H9 (cell line): Measurements from ENCODE around the gene QRICH2. TPM values are rescaled to one million over a fixed set of nuclear protein-coding genes. Genes with fewer than 3 reads are reported as not detected.

Experiments
- DNase-seq: peaks from one replicate; pipeline ENCODE4 v3.0.0-alpha.2; 2017
- H2AFZ ChIP-seq: one replicate; pipeline ENCODE4 v1.6.1; 2013; ENCODE audit warnings: mild to moderate bottlenecking, low read length, control low read depth, moderate library complexity
- H2AK5ac ChIP-seq: 2 replicates; pipeline ENCODE4 v1.6.1; 2013; ENCODE audit warnings: low read length, control low read depth, mixed read lengths; ENCODE audit not compliant: insufficient read length
- H2BK120ac ChIP-seq: one replicate; pipeline ENCODE4 v1.6.1; 2013; ENCODE audit warnings: low read depth, mild to moderate bottlenecking, low read length, control low read depth, inconsistent platforms; ENCODE audit not compliant: poor library complexity, severe bottlenecking
- H2BK12ac ChIP-seq: 2 replicates; pipeline ENCODE4 v1.6.1; 2013; ENCODE audit warnings: low read length, control low read depth, mixed read lengths, low read depth; ENCODE audit not compliant: insufficient read length
- H2BK15ac ChIP-seq: 2 replicates; pipeline ENCODE4 v1.6.1; 2013; ENCODE audit warnings: low read depth, low read length, control low read depth
- H2BK20ac ChIP-seq: one replicate; pipeline ENCODE4 v1.6.1; 2013; ENCODE audit warnings: low read depth, mild to moderate bottlenecking, low read length, control low read depth, inconsistent platforms; ENCODE audit not compliant: poor library complexity, severe bottlenecking
- H2BK5ac ChIP-seq: 2 replicates; pipeline ENCODE4 v1.6.1; 2013; ENCODE audit warnings: low read length, control low read depth, mixed read lengths; ENCODE audit not compliant: insufficient read length
- H3K14ac ChIP-seq: 2 replicates; pipeline ENCODE4 v1.6.1; 2013; ENCODE audit warnings: low read length, control low read depth; ENCODE audit not compliant: insufficient read depth
- H3K18ac ChIP-seq: 2 replicates; pipeline ENCODE4 v1.6.1; 2013; ENCODE audit warnings: low read depth, mild to moderate bottlenecking, mixed read lengths, low read length, control low read depth; ENCODE audit not compliant: insufficient read length
- H3K23ac ChIP-seq: 2 replicates; pipeline ENCODE4 v1.6.1; 2013; ENCODE audit warnings: low read length, control low read depth, mixed read lengths, low read depth; ENCODE audit not compliant: insufficient read length
- H3K23me2 ChIP-seq: 2 replicates; pipeline ENCODE4 v1.6.1; 2013; ENCODE audit warnings: low read depth, mild to moderate bottlenecking, mixed read lengths, low read length, control low read depth; ENCODE audit not compliant: insufficient read length, poor library complexity, severe bottlenecking
- H3K27ac ChIP-seq: 2 replicates; pipeline ENCODE4 v1.5.1; 2013; ENCODE audit warnings: low read length, control low read depth, mixed read lengths, low read depth; ENCODE audit not compliant: insufficient read length
- H3K27me3 ChIP-seq: 2 replicates; pipeline ENCODE4 v1.6.1; 2013; ENCODE audit warnings: low read length, control low read depth, inconsistent platforms; ENCODE audit not compliant: insufficient read depth
- H3K4ac ChIP-seq: 2 replicates; pipeline ENCODE4 v1.6.1; 2013; ENCODE audit warnings: low read depth, mild to moderate bottlenecking, control low read depth, inconsistent platforms, low read length, moderate library complexity
- H3K4me1 ChIP-seq: 2 replicates; pipeline ENCODE4 v1.6.1; 2013; ENCODE audit warnings: low read length, control low read depth, inconsistent platforms; ENCODE audit not compliant: insufficient read depth
- H3K4me2 ChIP-seq: 2 replicates; pipeline ENCODE4 v1.6.1; 2013; ENCODE audit warnings: low read length, control low read depth, mixed read lengths; ENCODE audit not compliant: insufficient read length, insufficient read depth
- H3K56ac ChIP-seq: 2 replicates; pipeline ENCODE4 v1.6.1; 2013; ENCODE audit warnings: low read depth, mild to moderate bottlenecking, mixed read lengths, low read length, control low read depth; ENCODE audit not compliant: insufficient read length
- H3K79me1 ChIP-seq: 2 replicates; pipeline ENCODE4 v1.6.1; 2013; ENCODE audit warnings: low read depth, mild to moderate bottlenecking, moderate library complexity, low read length, control low read depth, inconsistent platforms; ENCODE audit not compliant: insufficient read depth, poor library complexity, severe bottlenecking
- H3K79me2 ChIP-seq: 2 replicates; pipeline ENCODE4 v1.6.1; 2013; ENCODE audit warnings: low read length, control low read depth, inconsistent platforms; ENCODE audit not compliant: insufficient read depth
- H3K9ac ChIP-seq: 2 replicates; pipeline ENCODE4 v1.6.1; 2013; ENCODE audit warnings: low read length, control low read depth, mixed read lengths; ENCODE audit not compliant: insufficient read length; ENCODE audit errors: extremely low read depth
- H3K9me3 ChIP-seq: one replicate; pipeline ENCODE4 v1.6.1; 2013; ENCODE audit warnings: low read depth, low read length, inconsistent platforms; ENCODE audit not compliant: control insufficient read depth
- H3T11ph ChIP-seq: one replicate; pipeline ENCODE4 v1.6.1; 2013; ENCODE audit warnings: mild to moderate bottlenecking, low read length, control low read depth, inconsistent platforms
- H4K20me1 ChIP-seq: one replicate; pipeline ENCODE4 v1.6.1; 2013; ENCODE audit not compliant: control insufficient read depth, insufficient read length, insufficient read depth
- H4K5ac ChIP-seq: 2 replicates; pipeline ENCODE4 v1.6.1; 2013; ENCODE audit warnings: low read depth, mild to moderate bottlenecking, mixed read lengths, low read length, control low read depth; ENCODE audit not compliant: insufficient read length
- H4K8ac ChIP-seq: replicated peaks from 2 replicates; pipeline ENCODE4 v1.6.1; 2013; ENCODE audit warnings: low read length, control low read depth, mixed read lengths, low read depth; ENCODE audit not compliant: insufficient read length
- H4K91ac ChIP-seq: 2 replicates; pipeline ENCODE4 v1.6.1; 2013; ENCODE audit warnings: low read depth, mild to moderate bottlenecking, moderate library complexity, mixed read lengths, low read length, control low read depth; ENCODE audit not compliant: insufficient read length
- H3K27ac Mint-ChIP-seq, 3 experiments: 2 replicates in 2 of 3; 3 replicates in 1 of 3; pipeline ENCODE4 v1.8.0; 2020 to 2021; ENCODE audit warnings: mixed read lengths in 3 of 3, mild to moderate bottlenecking in 1 of 3, moderate library complexity in 1 of 3
- H3K27me3 Mint-ChIP-seq: 2 replicates; pipeline ENCODE4 v1.8.0; 2021; ENCODE audit warnings: low read depth, mild to moderate bottlenecking, moderate library complexity, mixed read lengths
- H3K36me3 Mint-ChIP-seq, 3 experiments: 2 replicates in 2 of 3; 3 replicates in 1 of 3; pipeline ENCODE4 v1.8.0; 2020 to 2021; ENCODE audit warnings: low read depth in 3 of 3, mixed read lengths in 3 of 3; ENCODE audit not compliant: insufficient read depth in 1 of 3
- H3K4me1 Mint-ChIP-seq, 2 experiments: 2 replicates each; pipeline ENCODE4 v1.8.0; 2020; ENCODE audit warnings: mixed read lengths in 2 of 2
- H3K4me3 Mint-ChIP-seq, 2 experiments: 2 replicates in 1 of 2; 3 replicates in 1 of 2; pipeline ENCODE4 v1.8.0; 2020 to 2021; ENCODE audit warnings: mild to moderate bottlenecking in 2 of 2, mixed read lengths in 2 of 2, moderate library complexity in 1 of 2
- H3K9me3 Mint-ChIP-seq, 2 experiments: 2 replicates in 1 of 2; 3 replicates in 1 of 2; pipeline ENCODE4 v1.8.0; 2020; ENCODE audit warnings: mild to moderate bottlenecking in 2 of 2, mixed read lengths in 2 of 2, moderate library complexity in 1 of 2
- WGBS: extraction: QIAGEN DNeasy Blood & Tissue Kit; methylation state at CpG from one replicate; pipeline ENCODE4 v1.1.7; 2013; ENCODE audit warnings: missing lambda C conversion rate, low lambda C conversion rate, mixed read lengths; ENCODE audit not compliant: insufficient read length; ENCODE audit errors: extremely low coverage; 5-methylcytosine and 5-hydroxymethylcytosine counted together
- total RNA-seq: library from RNA; stranded (reverse); gene quantifications from 2 replicates; pipeline ENCODE4 v1.2.1, GENCODE V29; 2021
- TF ChIP-seq, protein P1 (sequence below): fragments of 200-600 bp; sonication (generic); conservative IDR thresholded peaks from 3 replicates; pipeline ENCODE4 v1.8.0; 2021; ENCODE audit warnings: antibody characterized with exemption, mild to moderate bottlenecking

QRICH2 gene
- total RNA-seq, 1 experiment from 2014 or later, result 3.2 TPM

DNA sequence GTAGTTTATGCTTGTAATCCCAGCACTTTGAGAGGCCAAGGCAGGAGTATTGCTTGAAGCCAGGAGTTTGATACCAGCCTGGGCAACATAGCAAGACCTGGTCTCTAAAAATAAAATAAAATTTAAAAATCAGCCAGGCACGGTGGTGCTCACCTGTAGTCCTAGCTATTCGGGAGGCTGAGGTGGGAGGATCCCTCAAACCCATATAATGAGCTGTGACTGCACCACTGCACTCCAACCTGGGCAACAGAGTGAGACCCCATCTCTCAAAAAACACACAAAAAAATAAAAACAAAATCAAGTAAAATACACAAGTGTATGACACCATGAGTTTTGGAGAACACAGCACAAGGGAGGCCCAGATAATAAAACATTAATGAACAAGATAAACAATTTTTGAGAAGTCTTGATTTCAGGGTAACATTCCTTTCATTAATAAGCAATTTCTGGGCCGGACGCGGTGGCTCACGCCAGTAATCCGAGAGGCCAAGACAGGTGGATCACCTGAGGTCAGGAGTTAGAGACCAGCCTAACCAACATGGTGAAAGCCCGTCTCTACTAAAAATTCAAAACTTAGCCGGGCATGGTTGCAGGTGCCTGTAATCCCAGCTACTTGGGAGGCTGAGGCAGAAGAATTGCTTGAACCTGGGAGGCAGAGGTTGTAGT is 27.8 kb upstream of the QRICH2 start:
- Histone ChIP-seq H2BK120ac (no peak overlapping the region), H3K18ac (no peak overlapping the region), H3K4ac (no peak overlapping the region), H3K9ac (no peak overlapping the region), H4K20me1 (no peaks in the 10 kb centered on the region), H3K9me3 (no peaks in the 10 kb centered on the region), H2AFZ (no peak overlapping the region), H3T11ph (no peak overlapping the region), H4K8ac (no peak overlapping the region), H2BK20ac (no peak overlapping the region), H2BK5ac (no peak overlapping the region), H3K27ac (no peak overlapping the region), H3K79me1 (peaks cover 3% of the 10 kb centered on the region), H4K5ac (no peak overlapping the region), H3K4me1 (no peaks in the 10 kb centered on the region), H3K79me2 (no peaks in the 10 kb centered on the region), H2AK5ac (no peak overlapping the region), H3K23me2 (no peaks in the 10 kb centered on the region), H3K4me2 (no peak overlapping the region), H3K14ac (no peak overlapping the region), H3K27me3 (no peaks in the 10 kb centered on the region), H2BK12ac (no peak overlapping the region), H3K56ac (no peak overlapping the region), H4K91ac (no peak overlapping the region), H2BK15ac (no peak overlapping the region), H3K23ac (no peak overlapping the region)
- Mint-ChIP-seq H3K4me1 (peaks cover 6 to 8% of the 10 kb centered on the region in 2 experiments; a peak in 3 of 4 replicates), H3K36me3 (peaks cover 0 to 7% (median 2%) of the 10 kb centered on the region in 3 experiments; a peak in 5 of 7 replicates), H3K4me3 (no peak overlapping the region), H3K9me3 (no peaks in the 10 kb centered on the region; a peak in 1 of 5 replicates), H3K27me3 (no peaks in the 10 kb centered on the region), H3K27ac (no peak overlapping the region)
- TF ChIP-seq, protein P1, sequence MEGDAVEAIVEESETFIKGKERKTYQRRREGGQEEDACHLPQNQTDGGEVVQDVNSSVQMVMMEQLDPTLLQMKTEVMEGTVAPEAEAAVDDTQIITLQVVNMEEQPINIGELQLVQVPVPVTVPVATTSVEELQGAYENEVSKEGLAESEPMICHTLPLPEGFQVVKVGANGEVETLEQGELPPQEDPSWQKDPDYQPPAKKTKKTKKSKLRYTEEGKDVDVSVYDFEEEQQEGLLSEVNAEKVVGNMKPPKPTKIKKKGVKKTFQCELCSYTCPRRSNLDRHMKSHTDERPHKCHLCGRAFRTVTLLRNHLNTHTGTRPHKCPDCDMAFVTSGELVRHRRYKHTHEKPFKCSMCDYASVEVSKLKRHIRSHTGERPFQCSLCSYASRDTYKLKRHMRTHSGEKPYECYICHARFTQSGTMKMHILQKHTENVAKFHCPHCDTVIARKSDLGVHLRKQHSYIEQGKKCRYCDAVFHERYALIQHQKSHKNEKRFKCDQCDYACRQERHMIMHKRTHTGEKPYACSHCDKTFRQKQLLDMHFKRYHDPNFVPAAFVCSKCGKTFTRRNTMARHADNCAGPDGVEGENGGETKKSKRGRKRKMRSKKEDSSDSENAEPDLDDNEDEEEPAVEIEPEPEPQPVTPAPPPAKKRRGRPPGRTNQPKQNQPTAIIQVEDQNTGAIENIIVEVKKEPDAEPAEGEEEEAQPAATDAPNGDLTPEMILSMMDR, result no peak
- WGBS, result no CpG with 5 or more reads among the region's 9 CpGs
- DNase-seq, result no peak
